HUDEP-2 (cell line): Measurements from ENCODE around the gene RNLS.

Source experiments
- DNase-seq, 76 experiments: peaks; one replicate each; lab custom pipeline; 2025; ENCODE audit not compliant: unreplicated experiment in 76 of 76; lab: John Stamatoyannopoulos, UW

Gene RNLS

GRCh38 chr10:88482220-88482619 lies 100.9 kb downstream of the RNLS start:
- no peak for DNase-seq

GRCh38 chr10:88478256-88478655 lies 104.9 kb downstream of the RNLS start:
- no peak for DNase-seq

- no peak for DNase-seq
These were observed 105.6 kb downstream of the RNLS start for GRCh38 chr10:88477343-88478085.

GRCh38 chr10:88474884-88475844 lies 108.0 kb downstream of the RNLS start:
- no peak for DNase-seq

GRCh38 chr10:88473989-88474883 lies 108.9 kb downstream of the RNLS start:
- no peak for DNase-seq

- DNase-seq, result no peak
These were observed 110.6 kb downstream of the RNLS start for GRCh38 chr10:88472540-88472939.

- no peak for DNase-seq
These were observed 111.2 kb downstream of the RNLS start for GRCh38 chr10:88471899-88472298.

GRCh38 chr10:88467835-88468485 lies 115.2 kb downstream of the RNLS start:
- DNase-seq, result no peak

- no peak for DNase-seq
These were observed 116.3 kb downstream of the RNLS start for GRCh38 chr10:88466786-88467185.

- no peak for DNase-seq
These were observed 117.4 kb downstream of the RNLS start for GRCh38 chr10:88465765-88466164.

GRCh38 chr10:88463811-88464210 lies 119.3 kb downstream of the RNLS start:
- DNase-seq, result no peak

- no peak for DNase-seq
These were observed 121.7 kb downstream of the RNLS start for GRCh38 chr10:88461426-88461825.

GRCh38 chr10:88459530-88459929 lies 123.6 kb downstream of the RNLS start:
- DNase-seq, result no peak

- no peak for DNase-seq
These were observed 124.9 kb downstream of the RNLS start for GRCh38 chr10:88458209-88458608.

GRCh38 chr10:88457660-88458059 lies 125.5 kb downstream of the RNLS start:
- peak in 1 of 76 experiments; percentile 1 for DNase-seq

- DNase-seq, result no peak
These were observed 126.4 kb downstream of the RNLS start for GRCh38 chr10:88456730-88457129.

GRCh38 chr10:88455831-88456230 lies 127.3 kb downstream of the RNLS start:
- DNase-seq, result no peak

GRCh38 chr10:88450201-88450600 lies 132.9 kb downstream of the RNLS start:
- DNase-seq, result no peak

- no peak for DNase-seq
These were observed 140.4 kb downstream of the RNLS start for GRCh38 chr10:88442716-88443115.

GRCh38 chr10:88440541-88440940 lies 142.6 kb downstream of the RNLS start:
- no peak for DNase-seq
